ENCODE results near the gene SNX1. TPM values are rescaled to one million over a fixed set of nuclear protein-coding genes. Genes with fewer than 3 reads are reported as not detected.

The SNX1 gene
- total and polyA plus RNA-seq, 2 of the 13 experiments (the other 11 are each of a cell fraction or from before 2014, with no cell fraction given), result 29.3 to 60.1 TPM

GRCh38 chr15:64095795-64096667, at the start of gene SNX1 (continued):
- TF ChIP-seq NFKBIZ (CRISPR knock-in tag; IDR thresholded peaks at IDR 0.05) (0 out of 2 replicates have a peak, but pooled peaks have one; percentile 79), ZNF160 (CRISPR knock-in tag; IDR thresholded peaks at IDR 0.05) (0 out of 2 replicates have a peak, but pooled peaks have one; percentile 51), ZMYM2 (CRISPR knock-in tag; IDR thresholded peaks at IDR 0.05) (peak; percentile 47; the same call in 1 of the 2 replicates), GATAD1 (CRISPR knock-in tag; IDR thresholded peaks at IDR 0.05) (peak; percentile 95), ZNF335 (CRISPR knock-in tag; IDR thresholded peaks at IDR 0.05) (peak; percentile 83; the same call in 1 of the 2 replicates), MAF1 (CRISPR knock-in tag; IDR thresholded peaks at IDR 0.05; ENCODE audit: borderline replicate concordance) (no peak), MYPOP (CRISPR knock-in tag; IDR thresholded peaks at IDR 0.05) (0 out of 2 replicates have a peak, but pooled peaks have one; percentile 79), KLF15 (CRISPR knock-in tag; IDR thresholded peaks at IDR 0.05; ENCODE audit: borderline replicate concordance) (0 out of 2 replicates have a peak, but pooled peaks have one; percentile 51), ZSCAN5A (CRISPR knock-in tag; IDR thresholded peaks at IDR 0.05; ENCODE audit: borderline replicate concordance) (no peak), ZNF331 (CRISPR knock-in tag; IDR thresholded peaks at IDR 0.05) (peak; percentile 91), TMF1 (CRISPR knock-in tag; IDR thresholded peaks at IDR 0.05; ENCODE audit: low read depth) (0 out of 2 replicates have a peak, but pooled peaks have one; percentile 43), ZNF431 (CRISPR knock-in tag; IDR thresholded peaks at IDR 0.05; ENCODE audit: borderline replicate concordance, low read depth) (no peak; the same call in 1 of the 2 replicates), ZSCAN22 (CRISPR knock-in tag; IDR thresholded peaks at IDR 0.05) (no peak), IRF9 (CRISPR knock-in tag; IDR thresholded peaks at IDR 0.05; ENCODE audit: borderline replicate concordance) (peak; percentile 72; the same call in 1 of the 2 replicates), MED1 (CRISPR knock-in tag; IDR thresholded peaks at IDR 0.05) (peak; percentile 75), SP2 (CRISPR knock-in tag; IDR thresholded peaks at IDR 0.05) (peak; percentile 58), ARID3A (IDR thresholded peaks at IDR 0.05; ENCODE audit: low read depth, low read length) (peak; percentile 57; the same call in 1 of the 2 replicates), HES4 (CRISPR knock-in tag; IDR thresholded peaks at IDR 0.05; ENCODE audit: borderline replicate concordance) (peak; percentile 81), ZNF792 (CRISPR knock-in tag; IDR thresholded peaks at IDR 0.05) (peak; percentile 77; the same call in 1 of the 2 replicates), ZNF264 (CRISPR knock-in tag; IDR thresholded peaks at IDR 0.05) (0 out of 2 replicates have a peak, but pooled peaks have one; percentile 28), TARDBP (CRISPR knock-in tag; IDR thresholded peaks at IDR 0.05) (peak; percentile 95), SNAPC2 (CRISPR knock-in tag; IDR thresholded peaks at IDR 0.05) (no peak), CHD4 (IDR thresholded peaks at IDR 0.05; ENCODE audit: borderline replicate concordance, low read length) (no peak), CREB1 (IDR thresholded peaks at IDR 0.05) (peak; percentile 26; the same call in 1 of the 2 replicates), CREB1 (CRISPR knock-in tag; IDR thresholded peaks at IDR 0.05) (peak; percentile 78)

All from HepG2 (cell line).